Panc1 (cell line): ENCODE data around the gene ZNF77. TPM values are rescaled to one million over a fixed set of nuclear protein-coding genes. Genes with fewer than 3 reads are reported as not detected.

Experiments
- ATAC-seq: fragments of 200-7000 bp; cut with Tn5 transposase; 2 replicates; pipeline ENCODE4 v1.9.1; 2020; ENCODE audit warnings: mild to moderate bottlenecking, moderate library complexity
- BruUV-seq: library from RNA; stranded (reverse); fragments of 400-500 nt; replicated peaks from 2 replicates; lab custom pipeline; 2021; lab: Mats Ljungman, UMichigan
- CTCF ChIA-PET: fragments of 300-600 bp; sonication (Branson Sonifier 250); formaldehyde crosslinking; loops from one replicate; lab custom pipeline; 2022; ENCODE audit warnings: antibody characterized with exemption; lab: Charles Lee
- POLR2A ChIA-PET: fragments of 300-600 bp; sonication (Branson Sonifier 250); formaldehyde crosslinking; loops from one replicate; lab custom pipeline; 2022; ENCODE audit warnings: antibody characterized with exemption; lab: Charles Lee
- DNase-seq: peaks from one replicate; pipeline ENCODE4 v3.0.0-alpha.2; 2010; ENCODE audit warnings: low read depth, low spot score
- H3K27ac ChIP-seq: 2 replicates; pipeline ENCODE4 v1.5.1; 2011; ENCODE audit warnings: mild to moderate bottlenecking, low read length, inconsistent platforms
- H3K27me3 ChIP-seq: fragments of 200-500 bp; sonication (Bioruptor generic); 2 replicates; pipeline ENCODE4 v1.6.0; 2014; ENCODE audit warnings: low read length, inconsistent platforms; ENCODE audit not compliant: control insufficient read depth, insufficient read depth
- H3K36me3 ChIP-seq: fragments of 200-500 bp; sonication (Bioruptor generic); 2 replicates; pipeline ENCODE4 v1.5.1; 2014; ENCODE audit warnings: inconsistent platforms, mild to moderate bottlenecking, low read length, moderate library complexity; ENCODE audit not compliant: control insufficient read depth, insufficient read depth
- H3K4me1 ChIP-seq: 2 replicates; pipeline ENCODE4 v1.5.1; 2011; ENCODE audit warnings: inconsistent platforms, mild to moderate bottlenecking, low read length, moderate library complexity; ENCODE audit not compliant: control insufficient read depth, insufficient read depth
- H3K4me3 ChIP-seq, 2 experiments: 2 replicates each; pipeline ENCODE4 v1.5.1; 2011 to 2012; ENCODE audit warnings: low read depth in 2 of 2, low read length in 2 of 2, mild to moderate bottlenecking in 2 of 2, inconsistent platforms in 1 of 2, moderate library complexity in 1 of 2
- H3K9me3 ChIP-seq: fragments of 200-500 bp; sonication (Bioruptor generic); 2 replicates; pipeline ENCODE4 v1.5.1; 2014; ENCODE audit warnings: low read depth, mild to moderate bottlenecking, inconsistent platforms, low read length, moderate library complexity; ENCODE audit not compliant: control insufficient read depth, insufficient read depth
- POLR2AphosphoS5 ChIP-seq: IDR thresholded peaks from 2 replicates; pipeline ENCODE4 v1.6.1; 2012; ENCODE audit warnings: mild to moderate bottlenecking, low read depth, low read length, moderate library complexity
- REST ChIP-seq, 2 experiments: IDR thresholded peaks; 2 replicates each; pipeline ENCODE4 v1.6.1; 2011 to 2012; ENCODE audit warnings: low read depth in 2 of 2, control low read depth in 1 of 2, low read length in 1 of 2, mild to moderate bottlenecking in 1 of 2, moderate library complexity in 1 of 2; ENCODE audit not compliant: insufficient read depth in 1 of 2
- SIN3A ChIP-seq: IDR thresholded peaks from 2 replicates; pipeline ENCODE4 v1.6.1; 2012; ENCODE audit warnings: low read depth, mild to moderate bottlenecking, low read length, moderate library complexity, borderline replicate concordance; ENCODE audit not compliant: insufficient read depth
- TCF7L2 ChIP-seq: IDR thresholded peaks from 2 replicates; pipeline ENCODE4 v1.6.1; 2011; ENCODE audit warnings: mild to moderate bottlenecking, low read depth, low read length, inconsistent platforms
- in situ Hi-C: cut with HindIII; loops from 2 replicates; pipeline ENCODE4 v1.10.0; 2016; ENCODE audit warnings: low sequenced_read_pairs, low pct_unique_long_range_greater_than_20kb
- intact Hi-C: fragments of 100-400 bp; cut with micrococcal nuclease; formaldehyde crosslinking; loops from one replicate; pipeline ENCODE4 v1.10.0; 2022; ENCODE audit not compliant: unreplicated experiment
- total RNA-seq: library from RNA; stranded (reverse); gene quantifications from one replicate; pipeline ENCODE4 v1.2.1, GENCODE V29; 2021; ENCODE audit not compliant: unreplicated experiment
- TF ChIP-seq, protein P1 (sequence below): fragments of 450-650 bp; IDR thresholded peaks from 2 replicates; pipeline ENCODE4 v1.5.1; 2017; ENCODE audit warnings: mild to moderate bottlenecking

The ZNF77 gene
- total RNA-seq, 1 experiment from 2014 or later: 4.5 TPM

DNA sequence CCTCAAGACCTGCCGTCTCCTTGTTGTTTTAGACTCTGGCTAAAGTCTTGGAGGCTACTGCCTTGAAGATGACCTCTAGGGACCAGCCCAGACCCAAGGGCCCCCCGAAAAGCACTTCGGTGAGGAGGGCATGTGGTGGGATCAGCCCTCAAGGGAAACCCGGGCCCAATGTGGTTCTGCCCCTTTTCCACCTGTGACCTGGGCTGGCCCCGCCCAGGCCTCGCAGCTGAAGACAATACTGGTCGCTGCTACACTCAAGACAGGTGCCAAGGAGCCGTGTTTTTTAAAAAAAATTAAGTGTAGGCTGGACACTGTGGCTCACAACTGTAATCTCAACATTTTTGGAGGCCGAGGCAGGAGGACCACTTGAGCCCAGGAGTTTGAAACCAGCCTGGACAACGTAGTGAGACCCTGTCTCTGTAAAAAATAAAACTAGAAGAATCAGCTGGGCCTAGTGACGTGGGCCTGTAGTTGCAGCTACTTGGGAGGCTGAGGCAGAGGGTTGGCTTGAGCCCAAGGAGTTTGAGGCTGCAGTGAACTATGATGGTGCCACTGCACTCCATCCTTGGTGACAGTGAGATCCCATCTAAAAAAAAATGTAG, 33.5 kb upstream of the ZNF77 start:
- peak overlapping the region; percentile 72 for H3K27ac ChIP-seq
- peak overlapping the region in 1 of 2 experiments; percentile 56; a peak in 1 of 4 replicates for H3K4me3 ChIP-seq
- DNase-seq (no peak), ATAC-seq (no peak)
- POLR2A ChIA-PET: no interaction called here
- in situ Hi-C loops: no loop called here
- CTCF ChIA-PET: no interaction called here
- H3K9me3 ChIP-seq: no peaks in the 10 kb centered on the region
- peaks cover 15% of the 10 kb centered on the region for H3K4me1 ChIP-seq
- no TSS peak for BruUV-seq
- no peaks in the 10 kb centered on the region for H3K27me3 ChIP-seq
- H3K36me3 ChIP-seq: no peaks in the 10 kb centered on the region
- TF ChIP-seq SIN3A: no peak
- TF ChIP-seq, protein P1, sequence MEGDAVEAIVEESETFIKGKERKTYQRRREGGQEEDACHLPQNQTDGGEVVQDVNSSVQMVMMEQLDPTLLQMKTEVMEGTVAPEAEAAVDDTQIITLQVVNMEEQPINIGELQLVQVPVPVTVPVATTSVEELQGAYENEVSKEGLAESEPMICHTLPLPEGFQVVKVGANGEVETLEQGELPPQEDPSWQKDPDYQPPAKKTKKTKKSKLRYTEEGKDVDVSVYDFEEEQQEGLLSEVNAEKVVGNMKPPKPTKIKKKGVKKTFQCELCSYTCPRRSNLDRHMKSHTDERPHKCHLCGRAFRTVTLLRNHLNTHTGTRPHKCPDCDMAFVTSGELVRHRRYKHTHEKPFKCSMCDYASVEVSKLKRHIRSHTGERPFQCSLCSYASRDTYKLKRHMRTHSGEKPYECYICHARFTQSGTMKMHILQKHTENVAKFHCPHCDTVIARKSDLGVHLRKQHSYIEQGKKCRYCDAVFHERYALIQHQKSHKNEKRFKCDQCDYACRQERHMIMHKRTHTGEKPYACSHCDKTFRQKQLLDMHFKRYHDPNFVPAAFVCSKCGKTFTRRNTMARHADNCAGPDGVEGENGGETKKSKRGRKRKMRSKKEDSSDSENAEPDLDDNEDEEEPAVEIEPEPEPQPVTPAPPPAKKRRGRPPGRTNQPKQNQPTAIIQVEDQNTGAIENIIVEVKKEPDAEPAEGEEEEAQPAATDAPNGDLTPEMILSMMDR: no peak
- no peak for TF ChIP-seq REST (IDR thresholded peaks at IDR 0.05; ENCODE audit: insufficient read depth in 1 of 2, low read depth in 2 of 2, low read length in 1 of 2)
- TF ChIP-seq POLR2AphosphoS5: no peak
- TF ChIP-seq TCF7L2: no peak
- intact Hi-C loops: no loop called here

- Histone ChIP-seq H3K27ac (peak overlapping the region; percentile 72), H3K27me3 (no peaks in the 10 kb centered on the region), H3K36me3 (no peaks in the 10 kb centered on the region), H3K4me3 (peak overlapping the region; percentile 56), H3K4me1 (peaks cover 12% of the 10 kb centered on the region), H3K9me3 (no peaks in the 10 kb centered on the region)
- ATAC-seq (peak; percentile 50), DNase-seq (no peak)
- intact Hi-C loops (no loop called here), in situ Hi-C loops (no loop called here)
- TF ChIP-seq REST (IDR thresholded peaks at IDR 0.05; ENCODE audit: insufficient read depth in 1 of 2, low read depth in 2 of 2, low read length in 1 of 2) (no peak), TCF7L2 (no peak), SIN3A (no peak), POLR2AphosphoS5 (no peak)
- TF ChIP-seq, protein P1: no peak
- CTCF ChIA-PET: interaction anchor here (1.0 kb wide), 1 partner anchor 131 kb away, joined by 3 read pairs; no protein-coding TSS in a partner anchor
- BruUV-seq: no TSS peak
- POLR2A ChIA-PET: no interaction called here
Measured at GRCh38 chr19:2977746-2978138, 33.0 kb upstream of the ZNF77 start.
